Upper lobe of left lung (tissue), 4 donors: ENCODE data around the gene CMSS1.

Source experiments
- EP300 ChIP-seq, 4 donors: sonication (generic); formaldehyde crosslinking; IDR thresholded peaks; one replicate each; pipeline ENCODE4 v1.5.1; 2017; ENCODE audit warnings: antibody characterized with exemption in 4 of 4, control low read depth in 2 of 4
- TF ChIP-seq, protein P1 (sequence below), 6 experiments: fragments of 450-650 bp in 4 of 6; fragments of 200-600 bp in 2 of 6; sonication (generic) in 2 of 6; IDR thresholded peaks; one replicate each; pipeline ENCODE4 v1.5.1; 2016 to 2019; ENCODE audit warnings: antibody characterized with exemption in 6 of 6

DNA sequence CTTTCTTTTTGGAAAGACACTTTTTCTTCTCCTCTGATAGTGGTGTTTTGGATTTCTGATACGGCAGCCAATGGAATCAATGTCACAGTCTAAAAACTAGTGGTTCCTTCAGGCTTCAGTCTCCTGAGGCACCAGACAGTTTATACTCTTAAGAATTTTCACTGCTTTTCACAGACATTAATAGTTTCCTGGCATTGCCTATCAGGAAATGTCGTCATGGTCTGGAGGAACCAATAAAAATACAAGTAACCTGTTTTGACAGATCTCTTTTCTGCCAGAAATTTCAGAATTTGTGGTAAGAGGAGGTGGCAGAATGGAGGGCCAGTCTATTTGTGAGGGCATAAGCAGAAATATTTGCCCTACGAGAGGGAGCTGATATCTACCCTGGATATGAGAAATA, 251.8 kb downstream of the CMSS1 start:
- TF ChIP-seq, protein P1, sequence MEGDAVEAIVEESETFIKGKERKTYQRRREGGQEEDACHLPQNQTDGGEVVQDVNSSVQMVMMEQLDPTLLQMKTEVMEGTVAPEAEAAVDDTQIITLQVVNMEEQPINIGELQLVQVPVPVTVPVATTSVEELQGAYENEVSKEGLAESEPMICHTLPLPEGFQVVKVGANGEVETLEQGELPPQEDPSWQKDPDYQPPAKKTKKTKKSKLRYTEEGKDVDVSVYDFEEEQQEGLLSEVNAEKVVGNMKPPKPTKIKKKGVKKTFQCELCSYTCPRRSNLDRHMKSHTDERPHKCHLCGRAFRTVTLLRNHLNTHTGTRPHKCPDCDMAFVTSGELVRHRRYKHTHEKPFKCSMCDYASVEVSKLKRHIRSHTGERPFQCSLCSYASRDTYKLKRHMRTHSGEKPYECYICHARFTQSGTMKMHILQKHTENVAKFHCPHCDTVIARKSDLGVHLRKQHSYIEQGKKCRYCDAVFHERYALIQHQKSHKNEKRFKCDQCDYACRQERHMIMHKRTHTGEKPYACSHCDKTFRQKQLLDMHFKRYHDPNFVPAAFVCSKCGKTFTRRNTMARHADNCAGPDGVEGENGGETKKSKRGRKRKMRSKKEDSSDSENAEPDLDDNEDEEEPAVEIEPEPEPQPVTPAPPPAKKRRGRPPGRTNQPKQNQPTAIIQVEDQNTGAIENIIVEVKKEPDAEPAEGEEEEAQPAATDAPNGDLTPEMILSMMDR (IDR thresholded peaks at IDR 0.05) = no peak
- TF ChIP-seq EP300 (IDR thresholded peaks at IDR 0.05) = no peak
